DND-41 (cell line): ENCODE data around the gene PDE1C.

Source experiments
- ATAC-seq: fragments of 200-7000 bp; cut with Tn5 transposase; 3 replicates; pipeline ENCODE4 v1.9.1; 2021; ENCODE audit warnings: low read depth; ENCODE audit not compliant: insufficient read depth
- DNase-seq: peaks from one replicate; pipeline ENCODE4 v3.0.0-alpha.2; 2020
- H2AFZ ChIP-seq: 2 replicates; pipeline ENCODE4 v1.6.0; 2012; ENCODE audit warnings: low read depth, low read length
- H3K27ac ChIP-seq: 2 replicates; pipeline ENCODE4 v1.5.1; 2012; ENCODE audit warnings: low read length, inconsistent platforms
- H3K27me3 ChIP-seq: fragments of 200-600 bp; sonication (generic); 2 replicates; pipeline ENCODE4 v1.6.0; 2012; ENCODE audit warnings: low read length, mild to moderate bottlenecking, inconsistent platforms; ENCODE audit not compliant: insufficient read depth, poor library complexity
- H3K36me3 ChIP-seq: 2 replicates; pipeline ENCODE4 v1.5.1; 2012; ENCODE audit warnings: low read length, inconsistent platforms; ENCODE audit not compliant: insufficient read depth
- H3K4me1 ChIP-seq: 2 replicates; pipeline ENCODE4 v1.5.1; 2012; ENCODE audit warnings: mild to moderate bottlenecking, low read length; ENCODE audit not compliant: insufficient read depth
- H3K4me2 ChIP-seq: 2 replicates; pipeline ENCODE4 v1.6.0; 2012; ENCODE audit warnings: mild to moderate bottlenecking, moderate library complexity, low read length, inconsistent platforms; ENCODE audit not compliant: insufficient read depth
- H3K4me3 ChIP-seq, 2 experiments: fragments of 200-600 bp in 1 of 2; shearing (Covaris generic) in 1 of 2; 2 replicates each; pipeline ENCODE4 v1.5.1; 2012 to 2016; ENCODE audit warnings: inconsistent platforms in 2 of 2, low read length in 2 of 2, mild to moderate bottlenecking in 2 of 2, low read depth in 1 of 2, moderate library complexity in 1 of 2
- H3K79me2 ChIP-seq: 2 replicates; pipeline ENCODE4 v1.6.0; 2012; ENCODE audit warnings: low read length, inconsistent platforms; ENCODE audit not compliant: insufficient read depth
- H3K9ac ChIP-seq: 2 replicates; pipeline ENCODE4 v1.6.0; 2012; ENCODE audit warnings: low read depth, mild to moderate bottlenecking, inconsistent platforms, low read length, moderate library complexity
- H3K9me3 ChIP-seq: 2 replicates; pipeline ENCODE4 v1.5.1; 2012; ENCODE audit warnings: low read length, moderate library complexity, mild to moderate bottlenecking, inconsistent platforms; ENCODE audit not compliant: insufficient read depth, severe bottlenecking
- H4K20me1 ChIP-seq: 2 replicates; pipeline ENCODE4 v1.6.0; 2012; ENCODE audit warnings: low read length; ENCODE audit not compliant: insufficient read depth
- EZH2 ChIP-seq: IDR thresholded peaks from 3 replicates; pipeline ENCODE4 v1.6.1; 2012; ENCODE audit warnings: borderline replicate concordance, low read depth, mild to moderate bottlenecking, moderate library complexity, low read length, inconsistent platforms; ENCODE audit not compliant: severe bottlenecking
- TF ChIP-seq, protein P1 (sequence below): IDR thresholded peaks from 2 replicates; pipeline ENCODE4 v1.5.1; 2012; ENCODE audit warnings: borderline replicate concordance, low read length, moderate library complexity, mild to moderate bottlenecking; ENCODE audit not compliant: poor library complexity, severe bottlenecking; ENCODE audit errors: extremely low read depth

PDE1C gene

DNA sequence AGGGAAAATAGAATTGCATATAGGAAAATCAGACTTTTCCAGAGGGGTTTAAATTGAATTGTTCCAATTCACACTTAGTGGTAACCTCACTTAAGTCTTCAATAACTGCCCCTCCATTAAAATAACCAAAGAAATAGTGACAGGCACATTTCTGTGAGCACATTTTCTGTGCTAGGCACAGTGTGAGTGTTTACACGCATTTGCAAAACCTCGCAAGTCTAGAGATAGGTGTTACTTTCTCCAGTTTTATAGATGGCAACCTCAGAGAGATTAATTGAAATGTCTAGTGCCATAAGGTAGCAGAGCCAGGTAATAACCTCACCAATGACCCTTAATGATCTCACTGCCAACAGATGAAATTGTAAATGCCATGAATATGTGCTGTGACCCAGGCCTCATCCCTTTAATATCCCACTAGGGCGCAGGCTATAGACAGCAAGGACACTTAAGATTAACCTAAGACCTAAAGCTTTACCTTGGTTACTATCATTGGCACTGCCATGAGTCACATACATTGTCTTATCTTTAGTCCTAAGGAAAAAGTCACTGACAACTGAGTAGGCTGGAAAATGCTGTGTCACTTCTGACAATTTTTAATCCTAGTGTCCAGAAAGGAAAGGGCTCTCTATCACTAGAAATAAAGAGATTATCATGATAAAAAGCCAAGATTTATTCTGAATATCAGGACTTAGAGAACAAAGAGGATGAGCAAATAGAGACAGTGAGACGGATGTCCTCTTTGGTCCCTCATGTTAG lies 195.4 kb downstream of the PDE1C start:
- Histone ChIP-seq H2AFZ (no peak overlapping the region), H3K27me3 (no peaks in the 10 kb centered on the region), H3K27ac (no peak overlapping the region), H3K36me3 (no peaks in the 10 kb centered on the region), H4K20me1 (no peaks in the 10 kb centered on the region), H3K9ac (no peak overlapping the region), H3K79me2 (no peaks in the 10 kb centered on the region), H3K4me2 (no peak overlapping the region), H3K9me3 (no peaks in the 10 kb centered on the region), H3K4me3 (no peak overlapping the region), H3K4me1 (peaks cover 3% of the 10 kb centered on the region; the same call in 1 of the 2 replicates)
- TF ChIP-seq EZH2 = no peak
- ATAC-seq (no peak), DNase-seq (no peak)

DNA sequence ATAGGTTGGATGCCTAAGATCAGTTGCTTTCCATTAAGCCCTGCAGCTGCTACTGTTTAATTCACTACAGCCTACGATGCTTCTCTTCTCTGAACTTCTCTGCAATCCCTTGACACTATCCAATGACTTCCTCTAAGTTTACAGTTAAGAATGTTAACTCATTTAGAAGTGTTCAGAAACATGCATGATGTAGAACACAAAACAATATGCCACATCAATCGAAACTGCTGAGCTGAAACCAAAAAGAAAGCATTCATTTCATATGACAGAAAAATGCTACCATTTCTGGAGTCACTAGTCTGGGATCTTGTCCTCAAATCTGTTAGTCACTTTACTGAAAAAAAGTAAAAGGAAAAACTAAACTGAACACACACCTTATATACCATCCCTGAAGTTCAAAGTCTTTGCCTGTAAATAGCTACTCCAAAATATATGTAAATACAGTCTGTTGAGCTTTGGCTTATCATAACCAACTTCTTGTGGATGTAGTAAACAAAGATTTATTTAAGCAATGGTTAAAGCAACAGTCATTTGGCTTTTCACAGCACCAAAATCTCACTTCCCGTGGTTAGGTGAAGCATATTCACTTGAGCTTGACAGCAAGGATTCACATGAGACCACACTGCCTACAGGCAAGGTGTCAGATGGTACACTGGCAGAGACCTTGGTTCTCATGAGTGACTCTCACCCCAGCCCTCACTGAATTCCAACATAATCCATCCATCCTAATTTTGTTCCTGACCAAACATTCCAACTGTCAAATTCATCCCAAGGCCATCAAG lies 196.2 kb downstream of the PDE1C start:
- ATAC-seq (no peak), DNase-seq (no peak)
- H3K9me3 ChIP-seq = no peaks in the 10 kb centered on the region
- H3K79me2 ChIP-seq = no peaks in the 10 kb centered on the region
- no peak overlapping the region for H3K27ac ChIP-seq
- H3K27me3 ChIP-seq = no peaks in the 10 kb centered on the region
- H3K4me1 ChIP-seq = peaks cover 3% of the 10 kb centered on the region; the same call in 1 of the 2 replicates
- no peaks in the 10 kb centered on the region for H4K20me1 ChIP-seq
- no peak overlapping the region for H3K9ac ChIP-seq
- H3K4me2 ChIP-seq = no peak overlapping the region
- no peaks in the 10 kb centered on the region for H3K36me3 ChIP-seq
- no peak overlapping the region for H2AFZ ChIP-seq
- TF ChIP-seq, protein P1, sequence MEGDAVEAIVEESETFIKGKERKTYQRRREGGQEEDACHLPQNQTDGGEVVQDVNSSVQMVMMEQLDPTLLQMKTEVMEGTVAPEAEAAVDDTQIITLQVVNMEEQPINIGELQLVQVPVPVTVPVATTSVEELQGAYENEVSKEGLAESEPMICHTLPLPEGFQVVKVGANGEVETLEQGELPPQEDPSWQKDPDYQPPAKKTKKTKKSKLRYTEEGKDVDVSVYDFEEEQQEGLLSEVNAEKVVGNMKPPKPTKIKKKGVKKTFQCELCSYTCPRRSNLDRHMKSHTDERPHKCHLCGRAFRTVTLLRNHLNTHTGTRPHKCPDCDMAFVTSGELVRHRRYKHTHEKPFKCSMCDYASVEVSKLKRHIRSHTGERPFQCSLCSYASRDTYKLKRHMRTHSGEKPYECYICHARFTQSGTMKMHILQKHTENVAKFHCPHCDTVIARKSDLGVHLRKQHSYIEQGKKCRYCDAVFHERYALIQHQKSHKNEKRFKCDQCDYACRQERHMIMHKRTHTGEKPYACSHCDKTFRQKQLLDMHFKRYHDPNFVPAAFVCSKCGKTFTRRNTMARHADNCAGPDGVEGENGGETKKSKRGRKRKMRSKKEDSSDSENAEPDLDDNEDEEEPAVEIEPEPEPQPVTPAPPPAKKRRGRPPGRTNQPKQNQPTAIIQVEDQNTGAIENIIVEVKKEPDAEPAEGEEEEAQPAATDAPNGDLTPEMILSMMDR = no peak
- TF ChIP-seq EZH2 = no peak
- H3K4me3 ChIP-seq = no peak overlapping the region

DNA sequence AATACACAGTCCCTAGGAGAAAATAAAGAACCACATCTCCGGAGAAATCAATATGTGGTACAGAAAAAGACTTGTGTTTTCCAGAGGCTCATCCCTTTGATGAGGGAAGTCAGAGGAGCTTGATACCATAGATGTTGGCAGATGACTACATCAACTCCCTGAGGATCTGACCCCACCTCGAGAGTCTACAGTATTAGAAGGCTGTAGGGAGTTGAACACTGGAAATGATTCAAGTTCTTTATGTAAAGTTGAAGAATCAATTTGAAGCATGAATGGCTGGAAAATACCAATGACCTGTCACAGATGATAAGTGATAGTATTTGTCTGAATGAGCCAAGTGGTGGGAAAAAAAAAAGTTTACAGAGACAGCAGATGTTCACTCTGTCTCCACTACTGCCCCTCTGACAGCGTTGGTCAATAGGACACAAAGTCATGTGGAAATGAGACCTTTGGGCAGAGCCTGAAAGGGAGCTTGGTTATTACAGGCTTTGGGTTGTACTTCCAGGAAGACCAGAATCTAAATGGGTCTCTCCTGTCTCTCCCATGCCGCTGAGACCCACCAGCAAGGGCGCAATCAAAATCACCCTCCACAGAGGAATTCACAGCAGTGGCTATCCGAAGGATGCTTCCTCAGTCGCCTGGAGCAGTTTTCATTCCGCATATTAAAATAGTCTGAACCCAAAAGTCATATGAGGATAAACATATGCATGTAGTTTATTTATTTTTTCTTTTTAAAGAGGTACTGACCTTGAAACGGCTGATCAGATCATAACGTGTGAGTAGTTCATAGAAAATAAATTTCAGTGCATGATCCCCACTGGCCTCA lies 197.4 kb downstream of the PDE1C start:
- Histone ChIP-seq H3K4me3 (no peak overlapping the region), H2AFZ (no peak overlapping the region), H3K36me3 (no peaks in the 10 kb centered on the region), H4K20me1 (no peaks in the 10 kb centered on the region), H3K79me2 (no peaks in the 10 kb centered on the region), H3K27ac (no peak overlapping the region), H3K9me3 (no peaks in the 10 kb centered on the region), H3K4me2 (no peak overlapping the region), H3K4me1 (peaks cover 3% of the 10 kb centered on the region; the same call in 1 of the 2 replicates), H3K9ac (no peak overlapping the region), H3K27me3 (no peaks in the 10 kb centered on the region)
- ATAC-seq (no peak), DNase-seq (no peak)
- TF ChIP-seq EZH2 = no peak
- TF ChIP-seq, protein P1 = no peak
